ENCODE results near the gene RIN3.

DNA sequence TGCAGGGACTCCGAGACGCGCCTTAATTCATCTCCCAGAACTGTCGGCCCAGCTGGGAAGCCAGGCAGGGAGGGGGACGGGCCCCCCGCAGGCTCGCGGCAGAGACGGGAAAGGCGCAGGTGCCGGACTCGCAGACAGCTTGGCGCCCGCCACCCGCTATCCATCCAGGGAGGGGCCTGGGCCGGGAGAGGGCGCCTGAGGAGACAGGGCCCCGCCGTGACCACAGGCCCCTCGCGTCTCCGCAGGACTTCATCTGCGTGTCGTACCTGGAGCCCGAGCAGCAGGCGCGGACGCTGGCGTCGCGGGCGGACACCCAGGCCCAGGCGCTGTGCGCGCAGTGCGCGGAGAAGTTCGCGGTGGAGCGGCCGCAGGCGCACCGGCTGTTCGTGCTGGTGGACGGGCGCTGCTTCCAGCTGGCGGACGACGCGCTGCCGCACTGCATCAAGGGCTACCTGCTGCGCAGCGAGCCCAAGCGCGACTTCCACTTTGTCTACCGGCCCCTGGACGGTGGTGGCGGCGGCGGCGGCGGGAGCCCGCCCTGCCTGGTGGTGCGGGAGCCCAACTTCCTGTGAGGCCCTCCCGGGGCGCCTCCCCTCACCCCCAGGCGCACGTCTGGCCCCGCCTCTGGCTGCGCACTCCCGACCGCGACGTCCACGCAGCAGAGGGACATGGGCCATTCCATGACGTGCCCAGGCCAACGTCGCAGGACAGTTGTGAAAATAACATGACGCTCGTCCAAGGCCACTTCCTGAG is 174.3 kb downstream of the RIN3 start:
- TF ChIP-seq, protein P1, sequence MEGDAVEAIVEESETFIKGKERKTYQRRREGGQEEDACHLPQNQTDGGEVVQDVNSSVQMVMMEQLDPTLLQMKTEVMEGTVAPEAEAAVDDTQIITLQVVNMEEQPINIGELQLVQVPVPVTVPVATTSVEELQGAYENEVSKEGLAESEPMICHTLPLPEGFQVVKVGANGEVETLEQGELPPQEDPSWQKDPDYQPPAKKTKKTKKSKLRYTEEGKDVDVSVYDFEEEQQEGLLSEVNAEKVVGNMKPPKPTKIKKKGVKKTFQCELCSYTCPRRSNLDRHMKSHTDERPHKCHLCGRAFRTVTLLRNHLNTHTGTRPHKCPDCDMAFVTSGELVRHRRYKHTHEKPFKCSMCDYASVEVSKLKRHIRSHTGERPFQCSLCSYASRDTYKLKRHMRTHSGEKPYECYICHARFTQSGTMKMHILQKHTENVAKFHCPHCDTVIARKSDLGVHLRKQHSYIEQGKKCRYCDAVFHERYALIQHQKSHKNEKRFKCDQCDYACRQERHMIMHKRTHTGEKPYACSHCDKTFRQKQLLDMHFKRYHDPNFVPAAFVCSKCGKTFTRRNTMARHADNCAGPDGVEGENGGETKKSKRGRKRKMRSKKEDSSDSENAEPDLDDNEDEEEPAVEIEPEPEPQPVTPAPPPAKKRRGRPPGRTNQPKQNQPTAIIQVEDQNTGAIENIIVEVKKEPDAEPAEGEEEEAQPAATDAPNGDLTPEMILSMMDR (IDR thresholded peaks at IDR 0.05), result no peak
- no peak for TF ChIP-seq POLR2A (IDR thresholded peaks at IDR 0.05)

Data from prostate gland (tissue), 2 donors.